ENCODE measurements around the gene DTX2.
"Not testable (repeated sequence)": the region's sequence is repeated elsewhere in the genome, so short reads cannot be mapped to it uniquely, and the experiment has no call there.

GRCh38 chr7:76511200-76511910, 49.8 kb downstream of the DTX2 start:
- TF ChIP-seq CTCF (IDR thresholded peaks at IDR 0.05; ENCODE audit: poor library complexity); EZH2 (IDR thresholded peaks at IDR 0.05; ENCODE audit: borderline replicate concordance): not testable (repeated sequence)

Measured in hepatocyte (in vitro differentiated cells).